ENCODE data around the gene ZDHHC5. TPM values are rescaled to one million over a fixed set of nuclear protein-coding genes. Genes with fewer than 3 reads are reported as not detected.

ZDHHC5 gene
- total and polyA plus RNA-seq, 2 donors (not counting 1 experiment from before 2014, with no cell fraction given): 31.5 to 53.8 TPM

- peak within 1 kb of the TSS; percentile 99 for H3K4me3 Mint-ChIP-seq
- 15% methylated on average over 44 of the region's 51 CpGs for WGBS (ENCODE audit: insufficient coverage)
- no peaks in the 10 kb centered on the region for H3K36me3 ChIP-seq (replicated peaks in 1 of 2; ENCODE audit: control extremely low read depth in 1 of 2, control insufficient read depth in 1 of 2, extremely low read depth in 1 of 2, insufficient read depth in 2 of 2, low read length in 1 of 2)
- no peaks in the 10 kb centered on the region for H3K9me3 ChIP-seq (ENCODE audit: control extremely low read depth in 1 of 3, control insufficient read depth in 2 of 3, insufficient read depth in 1 of 3, low read length in 2 of 3)
- ChIA-PET CTCF (interaction anchor here (1.2 to 5.0 kb wide), 3 partner anchors 89 to 254 kb away, joined by 3 to 43 read pairs (median 4); no protein-coding TSS in a partner anchor), POLR2A (interaction anchor here (1.0 to 2.6 kb wide), 5 partner anchors 14 to 89 kb away, joined by 3 to 12 read pairs (median 4); partner anchors contain the start of gene SELENOH)
- peaks cover 14% of the 10 kb centered on the region for H4K20me1 ChIP-seq (ENCODE audit: control insufficient read depth, insufficient read depth, low read length, poor library complexity, severe bottlenecking)
- ATAC-seq (ENCODE audit: low read depth) (peak; percentile 34), DNase-seq (peak; percentile 89)
- no peaks in the 10 kb centered on the region for H3K27me3 Mint-ChIP-seq
- peak within 1 kb of the TSS; percentile 70 to 96 for H3K27ac ChIP-seq (ENCODE audit: low read length in 2 of 2)
- no peaks in the 10 kb centered on the region for H3K27me3 ChIP-seq (replicated peaks in 1 of 4; ENCODE audit: control extremely low read depth in 1 of 4, control insufficient read depth in 3 of 4, insufficient read depth in 4 of 4, low read length in 3 of 4)
- TF ChIP-seq EZH2 (IDR thresholded peaks at IDR 0.05; ENCODE audit: borderline replicate concordance, insufficient read depth, low read depth, low read length, poor library complexity, severe bottlenecking): no peak
- TF ChIP-seq, protein P1, sequence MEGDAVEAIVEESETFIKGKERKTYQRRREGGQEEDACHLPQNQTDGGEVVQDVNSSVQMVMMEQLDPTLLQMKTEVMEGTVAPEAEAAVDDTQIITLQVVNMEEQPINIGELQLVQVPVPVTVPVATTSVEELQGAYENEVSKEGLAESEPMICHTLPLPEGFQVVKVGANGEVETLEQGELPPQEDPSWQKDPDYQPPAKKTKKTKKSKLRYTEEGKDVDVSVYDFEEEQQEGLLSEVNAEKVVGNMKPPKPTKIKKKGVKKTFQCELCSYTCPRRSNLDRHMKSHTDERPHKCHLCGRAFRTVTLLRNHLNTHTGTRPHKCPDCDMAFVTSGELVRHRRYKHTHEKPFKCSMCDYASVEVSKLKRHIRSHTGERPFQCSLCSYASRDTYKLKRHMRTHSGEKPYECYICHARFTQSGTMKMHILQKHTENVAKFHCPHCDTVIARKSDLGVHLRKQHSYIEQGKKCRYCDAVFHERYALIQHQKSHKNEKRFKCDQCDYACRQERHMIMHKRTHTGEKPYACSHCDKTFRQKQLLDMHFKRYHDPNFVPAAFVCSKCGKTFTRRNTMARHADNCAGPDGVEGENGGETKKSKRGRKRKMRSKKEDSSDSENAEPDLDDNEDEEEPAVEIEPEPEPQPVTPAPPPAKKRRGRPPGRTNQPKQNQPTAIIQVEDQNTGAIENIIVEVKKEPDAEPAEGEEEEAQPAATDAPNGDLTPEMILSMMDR (IDR thresholded peaks at IDR 0.05): no peak
- peak within 1 kb of the TSS; percentile 78 to 100 (median 93) for H3K4me3 ChIP-seq (ENCODE audit: control extremely low read depth in 1 of 5, extremely low read depth in 1 of 5, insufficient read depth in 1 of 5, low read depth in 2 of 5, low read length in 4 of 5)
- peak within 1 kb of the TSS; percentile 89 for H3K4me2 ChIP-seq (replicated peaks; ENCODE audit: low read depth, low read length, poor library complexity, severe bottlenecking)
- peaks cover 75% of the 10 kb centered on the region for H3K79me2 ChIP-seq (ENCODE audit: control insufficient read depth, insufficient read depth, low read length)
- H3K4me1 ChIP-seq (ENCODE audit: control insufficient read depth in 2 of 2, insufficient read depth in 2 of 2, low read length in 2 of 2): peaks cover 21 to 28% of the 10 kb centered on the region in 2 donors
- peaks cover 42% of the 10 kb centered on the region for H3K4me1 Mint-ChIP-seq
- peak within 1 kb of the TSS; percentile 97 for H2AFZ ChIP-seq (ENCODE audit: insufficient read depth, low read depth, low read length, poor library complexity, severe bottlenecking)
- no peaks in the 10 kb centered on the region for H3K9me3 Mint-ChIP-seq (ENCODE audit: insufficient read depth)
- H3K27ac Mint-ChIP-seq: peak within 1 kb of the TSS; percentile 94
- peak within 1 kb of the TSS; percentile 98 for H3K9ac ChIP-seq (ENCODE audit: low read length)
- intact Hi-C loops (cut with micrococcal nuclease): loop anchor here (1.0 to 2.0 kb wide), 7 partner anchors 30 to 377 kb away; partner anchors contain the start of genes CLP1, SELENOH and SSRP1
Measured at GRCh38 chr11:57711414-57712255, 43.7 kb downstream of the ZDHHC5 start, which contains the start of gene MED19. Gene MED19 (minus strand): TSS chr11:57712215. CDS start chr11:57712179, 36 bp downstream.
